ENCODE measurements around the gene NAV3. TPM values are rescaled to one million over a fixed set of nuclear protein-coding genes. Genes with fewer than 3 reads are reported as not detected.
"Not testable (repeated sequence)": the region's sequence is repeated elsewhere in the genome, so short reads cannot be mapped to it uniquely, and the experiment has no call there.

Gene NAV3
- total and polyA plus RNA-seq, 5 donors = 2.0 to 6.8 (median 4.4) TPM

DNA sequence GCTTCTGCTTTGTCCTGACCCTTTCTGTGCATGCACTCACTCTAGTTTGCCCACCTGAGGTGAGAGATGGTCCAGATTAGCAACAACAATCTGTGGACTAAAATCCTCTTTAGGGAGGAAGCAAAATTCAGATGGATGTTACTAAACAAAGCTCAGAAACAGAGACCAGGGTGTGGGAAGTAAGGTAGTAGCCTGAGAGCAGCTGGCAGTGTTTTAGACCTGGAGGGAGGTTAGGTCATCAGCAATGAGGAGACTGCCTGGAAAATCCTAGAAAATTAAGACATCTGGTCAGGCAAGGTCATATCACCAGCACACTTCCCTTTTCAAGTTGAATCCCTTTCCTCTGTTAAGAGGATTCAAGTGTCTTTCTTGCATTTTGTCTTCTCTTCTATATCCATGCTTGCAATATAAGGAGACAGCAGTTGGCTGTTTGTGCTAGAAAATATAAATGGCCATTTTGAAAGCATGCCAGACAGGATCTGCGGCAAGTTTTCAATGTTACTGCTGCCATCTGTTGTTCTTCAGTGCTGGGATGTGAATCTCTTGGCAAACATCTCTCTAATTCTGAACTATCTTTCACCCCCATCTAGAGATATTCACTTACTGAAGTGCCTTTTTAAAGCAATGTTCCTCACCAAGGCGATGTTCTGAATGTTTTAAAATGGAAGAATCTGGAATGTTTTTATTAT lies 266.4 kb downstream of the NAV3 start:
- DNase-seq (no peak), ATAC-seq (no peak)
- no peak overlapping the region for H3K4me3 ChIP-seq (ENCODE audit: low read length)
- H3K9me3 ChIP-seq (ENCODE audit: control insufficient read depth, low read length) = no peaks in the 10 kb centered on the region
- WGBS = 39% methylated on average over 2 of the region's 2 CpGs
- no peaks in the 10 kb centered on the region for H3K27me3 ChIP-seq (ENCODE audit: control insufficient read depth, insufficient read depth)
- H3K4me1 ChIP-seq (ENCODE audit: control insufficient read depth, insufficient read depth, low read length) = no peaks in the 10 kb centered on the region
- intact Hi-C loops (cut with DNase I) = no loop called here
- H3K27ac ChIP-seq (ENCODE audit: low read length) = no peak overlapping the region

DNA sequence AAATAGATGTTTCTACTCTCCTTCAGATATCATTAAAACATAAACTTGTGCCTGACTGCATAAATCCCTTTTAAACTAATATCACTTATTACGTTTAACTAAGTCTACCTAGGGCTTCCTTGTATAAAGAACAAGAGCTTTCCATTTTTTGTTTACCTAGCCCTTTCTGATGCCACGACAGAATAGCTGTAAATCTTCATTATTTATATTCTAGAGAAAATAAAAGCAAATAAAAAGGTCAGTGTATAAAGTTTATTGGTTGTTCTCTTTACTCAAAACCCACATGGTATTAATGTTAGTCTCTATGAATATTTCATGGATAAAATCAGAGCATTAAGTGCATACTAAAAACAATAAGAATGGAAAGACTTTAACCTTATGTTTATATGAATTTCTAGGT lies 269.1 kb downstream of the NAV3 start:
- ATAC-seq (no peak), DNase-seq (no peak)
- Histone ChIP-seq H3K27me3 (ENCODE audit: control insufficient read depth, insufficient read depth) (no peaks in the 10 kb centered on the region), H3K9me3 (ENCODE audit: control insufficient read depth, low read length) (no peaks in the 10 kb centered on the region), H3K4me1 (ENCODE audit: control insufficient read depth, insufficient read depth, low read length) (no peaks in the 10 kb centered on the region), H3K4me3 (ENCODE audit: low read length) (no peak overlapping the region), H3K27ac (ENCODE audit: low read length) (no peak overlapping the region)
- WGBS = 43% methylated on average over 2 of the region's 2 CpGs
- intact Hi-C loops (cut with DNase I) = no loop called here

DNA sequence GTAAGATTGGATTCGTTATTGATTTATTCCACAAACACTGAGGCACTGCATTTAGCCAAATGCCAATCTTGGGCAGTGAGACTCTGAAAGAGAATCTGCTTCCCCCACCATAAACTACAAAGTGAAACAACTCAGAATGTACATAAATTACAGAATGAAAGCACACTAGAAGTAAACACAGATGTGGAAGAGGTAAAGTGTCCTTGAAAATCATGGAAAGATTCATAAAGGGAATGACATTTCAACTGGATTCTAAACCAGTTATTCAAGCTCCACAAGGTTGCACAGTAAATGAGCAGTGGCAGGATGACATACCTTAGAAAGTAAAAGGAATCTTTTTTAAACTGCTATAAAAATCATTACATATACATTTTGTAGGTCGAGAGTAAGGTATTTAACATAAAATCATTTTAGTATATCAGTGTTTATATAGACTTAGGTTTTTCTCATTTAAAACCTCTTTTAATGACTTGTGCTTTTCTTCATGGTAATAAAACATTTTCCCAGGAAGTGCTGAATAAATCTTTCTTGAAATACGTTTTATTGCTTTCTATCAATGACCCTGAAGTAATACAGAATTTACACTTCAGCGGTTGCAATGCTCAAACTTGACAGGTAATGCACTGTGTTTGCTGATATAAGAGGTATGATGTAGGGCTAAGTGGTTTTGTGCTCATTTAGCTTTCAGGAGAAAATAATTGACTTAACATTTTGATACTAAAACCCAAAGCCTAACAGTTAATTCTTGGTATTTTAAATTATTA lies 270.6 kb downstream of the NAV3 start:
- 80% methylated on average over 4 of the region's 4 CpGs for WGBS
- Histone ChIP-seq H3K9me3 (ENCODE audit: control insufficient read depth, low read length) (no peaks in the 10 kb centered on the region), H3K27ac (ENCODE audit: low read length) (no peak overlapping the region), H3K4me3 (ENCODE audit: low read length) (no peak overlapping the region), H3K4me1 (ENCODE audit: control insufficient read depth, insufficient read depth, low read length) (no peaks in the 10 kb centered on the region), H3K27me3 (ENCODE audit: control insufficient read depth, insufficient read depth) (no peaks in the 10 kb centered on the region)
- no peak for ATAC-seq
- intact Hi-C loops (cut with DNase I) = no loop called here
- no peak for DNase-seq

DNA sequence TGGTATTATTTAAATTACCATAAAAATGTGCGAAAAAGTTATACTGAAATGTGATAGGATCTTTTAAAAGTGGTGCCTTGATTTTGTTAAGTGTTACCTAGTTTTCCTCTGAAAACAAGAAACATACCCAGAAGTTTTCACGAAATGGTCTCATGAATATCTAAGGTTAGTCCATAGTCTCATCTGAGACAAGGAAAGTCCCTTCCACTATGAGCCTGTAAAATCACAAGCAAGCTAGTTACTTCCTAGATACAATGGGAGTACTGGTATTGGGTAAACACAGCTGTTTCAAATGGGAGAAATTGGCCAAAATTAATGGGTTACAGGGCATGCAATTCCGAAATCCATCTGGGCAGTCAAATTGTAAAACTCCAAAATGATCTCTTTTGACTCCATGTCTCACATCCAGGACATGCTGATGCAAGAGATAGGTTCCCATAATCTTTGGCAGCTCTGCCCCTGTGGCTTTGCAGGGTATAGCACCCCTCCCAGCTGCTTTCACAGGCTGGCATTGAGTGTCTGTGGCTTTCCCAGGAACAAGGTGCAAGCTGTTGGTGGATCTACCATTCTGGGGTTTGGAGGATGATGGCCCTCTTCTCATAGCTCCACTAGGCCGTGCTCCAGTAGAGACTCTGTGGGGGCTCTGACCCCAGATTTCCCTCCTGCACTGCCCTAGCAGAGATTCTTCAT lies 271.4 kb downstream of the NAV3 start:
- Histone ChIP-seq H3K27me3 (ENCODE audit: control insufficient read depth, insufficient read depth) (no peaks in the 10 kb centered on the region), H3K4me1 (ENCODE audit: control insufficient read depth, insufficient read depth, low read length) (no peaks in the 10 kb centered on the region), H3K4me3 (ENCODE audit: low read length) (no peak overlapping the region), H3K27ac (ENCODE audit: low read length) (no peak overlapping the region), H3K9me3 (ENCODE audit: control insufficient read depth, low read length) (no peaks in the 10 kb centered on the region)
- WGBS = 69% methylated on average over 4 of the region's 4 CpGs
- no peak for DNase-seq
- intact Hi-C loops (cut with DNase I) = no loop called here
- ATAC-seq = no peak

DNA sequence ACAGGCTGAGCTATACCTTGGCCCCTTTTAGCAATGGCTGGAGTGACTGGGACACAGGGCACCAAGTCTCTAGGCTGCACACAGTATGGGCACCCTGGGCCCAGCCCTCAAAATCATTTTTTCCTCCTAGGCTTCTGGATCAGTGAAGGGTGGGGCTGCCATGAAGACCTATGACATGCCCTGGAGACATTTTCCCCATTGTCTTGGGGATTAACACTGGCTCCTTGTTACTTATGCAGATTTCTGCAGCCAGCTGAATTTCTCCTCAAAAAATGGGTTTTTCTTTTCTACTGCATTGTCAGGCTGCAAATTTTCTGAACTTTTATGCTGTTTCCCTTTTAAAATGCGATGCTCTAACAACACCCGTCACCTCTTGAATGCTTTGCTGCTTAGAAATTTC lies 272.1 kb downstream of the NAV3 start:
- 91% methylated on average over 2 of the region's 2 CpGs for WGBS
- ATAC-seq; DNase-seq; intact Hi-C loops (cut with DNase I); H3K4me1 ChIP-seq (ENCODE audit: control insufficient read depth, insufficient read depth, low read length); H3K27me3 ChIP-seq (ENCODE audit: control insufficient read depth, insufficient read depth); H3K4me3 ChIP-seq (ENCODE audit: low read length); H3K9me3 ChIP-seq (ENCODE audit: control insufficient read depth, low read length); H3K27ac ChIP-seq (ENCODE audit: low read length): not testable (repeated sequence)

DNA sequence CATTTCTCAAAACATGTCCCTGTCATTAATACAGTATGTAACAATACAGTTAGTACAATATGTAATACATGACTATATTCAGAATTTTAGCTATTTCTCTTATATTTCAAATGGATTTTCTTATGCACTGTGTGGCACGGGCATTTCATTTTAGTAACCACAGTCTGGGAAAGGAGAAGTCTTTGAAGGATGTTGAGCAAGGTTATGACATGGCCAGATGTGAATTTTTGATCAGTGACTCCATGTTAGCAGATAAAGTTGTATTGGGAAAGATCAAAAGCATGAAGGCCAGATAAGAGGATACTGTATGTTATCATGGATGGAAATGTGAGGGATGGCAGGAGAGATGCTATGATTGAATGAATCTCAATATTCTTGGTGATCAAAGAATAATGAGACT lies 285.2 kb downstream of the NAV3 start:
- H3K27me3 ChIP-seq (ENCODE audit: control insufficient read depth, insufficient read depth) = no peaks in the 10 kb centered on the region
- WGBS = 74% methylated on average over 1 of the region's 1 CpG
- intact Hi-C loops (cut with DNase I) = loop anchor here in 2 of 4 donors (10.0 kb wide), 1 partner anchor 111 kb away; no protein-coding TSS in a partner anchor
- no peak for ATAC-seq
- DNase-seq = no peak
- no peaks in the 10 kb centered on the region for H3K9me3 ChIP-seq (ENCODE audit: control insufficient read depth, low read length)
- no peaks in the 10 kb centered on the region for H3K4me1 ChIP-seq (ENCODE audit: control insufficient read depth, insufficient read depth, low read length)
- no peak overlapping the region for H3K4me3 ChIP-seq (ENCODE audit: low read length)
- H3K27ac ChIP-seq (ENCODE audit: low read length) = no peak overlapping the region

DNA sequence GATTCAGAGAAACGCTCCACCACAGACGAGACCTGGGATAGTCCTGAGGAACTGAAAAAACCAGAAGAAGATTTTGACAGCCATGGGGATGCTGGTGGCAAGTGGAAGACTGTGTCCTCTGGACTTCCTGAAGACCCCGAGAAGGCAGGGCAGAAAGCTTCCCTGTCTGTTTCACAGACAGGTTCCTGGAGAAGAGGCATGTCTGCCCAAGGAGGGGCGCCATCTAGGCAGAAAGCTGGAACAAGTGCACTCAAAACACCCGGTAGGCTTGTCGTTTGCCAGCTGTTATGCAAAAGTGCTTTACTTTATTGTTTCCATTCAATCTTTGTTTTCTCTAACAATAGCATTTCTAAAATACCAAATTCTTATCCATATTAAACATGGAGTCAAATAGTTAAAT lies 287.3 kb downstream of the NAV3 start:
- 75% methylated on average over 6 of the region's 6 CpGs for WGBS
- no peak overlapping the region for H3K27ac ChIP-seq (ENCODE audit: low read length)
- H3K9me3 ChIP-seq (ENCODE audit: control insufficient read depth, low read length) = no peaks in the 10 kb centered on the region
- no peak overlapping the region for H3K4me3 ChIP-seq (ENCODE audit: low read length)
- no peak for ATAC-seq
- intact Hi-C loops (cut with DNase I) = loop anchor here in 2 of 4 donors (10.0 kb wide), 1 partner anchor 113 kb away; no protein-coding TSS in a partner anchor
- no peaks in the 10 kb centered on the region for H3K27me3 ChIP-seq (ENCODE audit: control insufficient read depth, insufficient read depth)
- H3K4me1 ChIP-seq (ENCODE audit: control insufficient read depth, insufficient read depth, low read length) = no peaks in the 10 kb centered on the region
- DNase-seq = no peak

DNA sequence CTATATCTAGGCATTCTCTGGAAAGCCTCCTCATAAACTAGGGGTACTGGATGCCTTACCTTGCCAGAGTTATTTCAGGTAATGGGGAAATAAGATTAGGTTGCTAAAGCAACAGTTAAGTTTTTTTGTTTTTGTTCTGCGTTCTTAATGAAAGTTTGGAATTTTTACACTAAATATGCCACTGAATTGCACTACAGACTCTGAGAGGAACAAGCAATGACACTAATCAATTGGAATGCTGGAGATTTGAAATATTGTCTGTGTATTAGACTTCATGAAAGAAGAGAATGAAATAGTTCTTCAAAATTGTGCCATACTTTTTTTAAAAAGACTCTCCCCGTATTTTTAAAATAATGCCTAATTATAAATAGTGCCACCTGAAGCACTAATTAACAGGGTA lies 287.8 kb downstream of the NAV3 start:
- no peaks in the 10 kb centered on the region for H3K4me1 ChIP-seq (ENCODE audit: control insufficient read depth, insufficient read depth, low read length)
- no peaks in the 10 kb centered on the region for H3K9me3 ChIP-seq (ENCODE audit: control insufficient read depth, low read length)
- DNase-seq (no peak), ATAC-seq (no peak)
- no peak overlapping the region for H3K4me3 ChIP-seq (ENCODE audit: low read length)
- H3K27ac ChIP-seq (ENCODE audit: low read length) = no peak overlapping the region
- intact Hi-C loops (cut with DNase I) = loop anchor here in 2 of 4 donors (10.0 kb wide), 1 partner anchor 114 kb away; no protein-coding TSS in a partner anchor
- no peaks in the 10 kb centered on the region for H3K27me3 ChIP-seq (ENCODE audit: control insufficient read depth, insufficient read depth)
- 84% methylated on average over 2 of the region's 2 CpGs for WGBS

DNA sequence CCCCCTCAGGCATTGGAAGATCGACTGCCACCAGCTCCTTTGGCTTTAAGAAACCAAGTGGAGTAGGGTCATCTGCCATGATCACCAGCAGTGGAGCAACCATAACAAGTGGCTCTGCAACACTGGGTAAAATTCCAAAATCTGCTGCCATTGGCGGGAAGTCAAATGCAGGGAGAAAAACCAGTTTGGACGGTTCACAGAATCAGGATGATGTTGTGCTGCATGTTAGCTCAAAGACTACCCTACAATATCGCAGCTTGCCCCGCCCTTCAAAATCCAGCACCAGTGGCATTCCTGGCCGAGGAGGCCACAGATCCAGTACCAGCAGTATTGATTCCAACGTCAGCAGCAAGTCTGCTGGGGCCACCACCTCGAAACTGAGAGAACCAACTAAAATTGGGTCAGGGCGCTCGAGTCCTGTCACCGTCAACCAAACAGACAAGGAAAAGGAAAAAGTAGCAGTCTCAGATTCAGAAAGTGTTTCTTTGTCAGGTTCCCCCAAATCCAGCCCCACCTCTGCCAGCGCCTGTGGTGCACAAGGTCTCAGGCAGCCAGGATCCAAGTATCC lies 288.7 kb downstream of the NAV3 start:
- Histone ChIP-seq H3K9me3 (ENCODE audit: control insufficient read depth, low read length) (no peaks in the 10 kb centered on the region), H3K27ac (ENCODE audit: low read length) (no peak overlapping the region), H3K4me1 (ENCODE audit: control insufficient read depth, insufficient read depth, low read length) (no peaks in the 10 kb centered on the region), H3K27me3 (ENCODE audit: control insufficient read depth, insufficient read depth) (no peaks in the 10 kb centered on the region), H3K4me3 (ENCODE audit: low read length) (no peak overlapping the region)
- 91% methylated on average over 12 of the region's 12 CpGs for WGBS
- intact Hi-C loops (cut with DNase I) = loop anchor here in 2 of 4 donors (10.0 kb wide), 1 partner anchor 115 kb away; no protein-coding TSS in a partner anchor
- DNase-seq = no peak
- no peak for ATAC-seq

DNA sequence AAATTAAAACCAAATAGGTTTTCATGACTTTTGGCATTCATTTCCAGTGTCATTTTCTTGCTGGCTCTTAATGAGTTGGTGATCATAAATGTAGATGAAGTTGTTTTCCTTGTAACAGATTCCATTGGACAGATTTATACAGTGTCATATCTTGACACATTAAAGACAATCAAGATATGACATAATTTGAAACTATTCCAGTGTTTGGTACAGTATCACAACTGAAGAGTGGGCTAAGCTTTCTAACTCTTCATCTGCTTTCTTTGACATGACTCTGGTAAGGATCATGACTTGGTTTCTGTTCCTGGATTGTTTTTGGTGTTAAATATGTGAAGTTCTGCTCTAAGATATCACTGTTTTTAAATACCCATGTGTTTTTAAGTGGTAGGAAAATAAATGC lies 289.6 kb downstream of the NAV3 start:
- DNase-seq (no peak), ATAC-seq (no peak)
- Histone ChIP-seq H3K9me3 (ENCODE audit: control insufficient read depth, low read length) (no peaks in the 10 kb centered on the region), H3K4me1 (ENCODE audit: control insufficient read depth, insufficient read depth, low read length) (no peaks in the 10 kb centered on the region), H3K27me3 (ENCODE audit: control insufficient read depth, insufficient read depth) (no peaks in the 10 kb centered on the region), H3K27ac (ENCODE audit: low read length) (no peak overlapping the region), H3K4me3 (ENCODE audit: low read length) (no peak overlapping the region)
- intact Hi-C loops (cut with DNase I) = no loop called here

Measured in right cardiac atrium (tissue), 5 donors.